ENCODE results near the gene LMX1A. TPM values are rescaled to one million over a fixed set of nuclear protein-coding genes. Genes with fewer than 3 reads are reported as not detected.

The LMX1A gene
- total RNA-seq, 1 donor from 2014 or later = not detected

DNA sequence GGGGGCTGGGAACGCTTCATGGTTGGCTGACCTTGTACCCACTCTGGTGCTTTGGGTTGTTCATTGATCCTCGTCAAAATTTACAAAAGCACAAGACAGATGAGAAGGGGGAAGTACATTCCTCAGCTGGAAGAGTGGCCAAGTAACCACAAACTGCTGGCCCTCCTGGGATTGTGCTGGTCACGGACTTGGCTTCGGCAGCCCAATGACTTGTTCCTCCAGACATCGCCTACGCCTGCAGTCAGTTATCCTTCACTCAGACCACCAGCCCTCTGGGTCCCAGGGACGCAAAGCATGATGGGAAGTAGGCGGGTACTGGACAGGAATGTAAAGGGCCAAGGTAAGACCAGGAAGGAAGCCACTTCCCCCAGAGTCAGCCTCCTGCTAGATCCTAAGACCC is 53.1 kb downstream of the LMX1A start:
- Histone ChIP-seq H3K9me3 (no peaks in the 10 kb centered on the region), H3K4me1 (no peaks in the 10 kb centered on the region), H3K27ac (no peak overlapping the region), H3K4me3 (no peak overlapping the region), H3K27me3 (no peaks in the 10 kb centered on the region), H3K36me3 (no peaks in the 10 kb centered on the region)
- intact Hi-C loops (cut with DNase I) = no loop called here
- no peak for DNase-seq (ENCODE audit: extremely low spot score in 2 of 2)
- no peak for TF ChIP-seq POLR2AphosphoS5 (IDR thresholded peaks at IDR 0.05; ENCODE audit: insufficient read depth in 1 of 2, low read depth in 1 of 2)
- no peak for TF ChIP-seq POLR2A (IDR thresholded peaks at IDR 0.05)

DNA sequence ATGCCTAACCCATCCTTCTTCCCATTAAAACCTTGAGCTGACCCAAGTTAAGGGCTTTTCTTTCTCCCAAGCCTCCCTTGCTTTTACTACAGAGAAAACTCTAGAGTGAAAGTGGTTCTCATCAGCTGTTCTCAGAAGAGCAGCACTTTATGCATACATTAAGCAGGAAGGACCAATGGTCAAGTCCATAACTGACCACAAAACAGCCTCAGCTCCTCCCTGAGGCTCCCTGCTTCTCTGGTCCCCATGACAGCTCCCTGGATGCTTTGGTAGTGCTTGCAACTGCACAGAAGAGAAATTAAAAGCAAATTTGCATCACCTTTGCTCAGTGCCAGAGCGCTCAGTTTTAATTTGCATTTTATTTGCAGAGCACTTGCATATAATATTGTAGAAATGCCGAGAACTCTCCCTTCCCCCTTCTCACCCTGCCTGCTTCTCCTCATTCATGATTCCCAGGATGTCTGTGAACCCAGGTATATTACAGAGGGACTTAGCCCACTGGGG is 56.1 kb downstream of the LMX1A start:
- Histone ChIP-seq H3K27me3 (no peaks in the 10 kb centered on the region), H3K9me3 (no peaks in the 10 kb centered on the region), H3K4me1 (no peaks in the 10 kb centered on the region), H3K36me3 (no peaks in the 10 kb centered on the region), H3K27ac (no peak overlapping the region), H3K4me3 (no peak overlapping the region)
- intact Hi-C loops (cut with DNase I) = no loop called here
- DNase-seq (ENCODE audit: extremely low spot score in 2 of 2) = no peak
- TF ChIP-seq, protein P1, sequence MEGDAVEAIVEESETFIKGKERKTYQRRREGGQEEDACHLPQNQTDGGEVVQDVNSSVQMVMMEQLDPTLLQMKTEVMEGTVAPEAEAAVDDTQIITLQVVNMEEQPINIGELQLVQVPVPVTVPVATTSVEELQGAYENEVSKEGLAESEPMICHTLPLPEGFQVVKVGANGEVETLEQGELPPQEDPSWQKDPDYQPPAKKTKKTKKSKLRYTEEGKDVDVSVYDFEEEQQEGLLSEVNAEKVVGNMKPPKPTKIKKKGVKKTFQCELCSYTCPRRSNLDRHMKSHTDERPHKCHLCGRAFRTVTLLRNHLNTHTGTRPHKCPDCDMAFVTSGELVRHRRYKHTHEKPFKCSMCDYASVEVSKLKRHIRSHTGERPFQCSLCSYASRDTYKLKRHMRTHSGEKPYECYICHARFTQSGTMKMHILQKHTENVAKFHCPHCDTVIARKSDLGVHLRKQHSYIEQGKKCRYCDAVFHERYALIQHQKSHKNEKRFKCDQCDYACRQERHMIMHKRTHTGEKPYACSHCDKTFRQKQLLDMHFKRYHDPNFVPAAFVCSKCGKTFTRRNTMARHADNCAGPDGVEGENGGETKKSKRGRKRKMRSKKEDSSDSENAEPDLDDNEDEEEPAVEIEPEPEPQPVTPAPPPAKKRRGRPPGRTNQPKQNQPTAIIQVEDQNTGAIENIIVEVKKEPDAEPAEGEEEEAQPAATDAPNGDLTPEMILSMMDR (IDR thresholded peaks at IDR 0.05) = no peak
- TF ChIP-seq POLR2AphosphoS5 (IDR thresholded peaks at IDR 0.05; ENCODE audit: insufficient read depth in 1 of 2, low read depth in 1 of 2) = no peak
- no peak for TF ChIP-seq POLR2A (IDR thresholded peaks at IDR 0.05)

DNA sequence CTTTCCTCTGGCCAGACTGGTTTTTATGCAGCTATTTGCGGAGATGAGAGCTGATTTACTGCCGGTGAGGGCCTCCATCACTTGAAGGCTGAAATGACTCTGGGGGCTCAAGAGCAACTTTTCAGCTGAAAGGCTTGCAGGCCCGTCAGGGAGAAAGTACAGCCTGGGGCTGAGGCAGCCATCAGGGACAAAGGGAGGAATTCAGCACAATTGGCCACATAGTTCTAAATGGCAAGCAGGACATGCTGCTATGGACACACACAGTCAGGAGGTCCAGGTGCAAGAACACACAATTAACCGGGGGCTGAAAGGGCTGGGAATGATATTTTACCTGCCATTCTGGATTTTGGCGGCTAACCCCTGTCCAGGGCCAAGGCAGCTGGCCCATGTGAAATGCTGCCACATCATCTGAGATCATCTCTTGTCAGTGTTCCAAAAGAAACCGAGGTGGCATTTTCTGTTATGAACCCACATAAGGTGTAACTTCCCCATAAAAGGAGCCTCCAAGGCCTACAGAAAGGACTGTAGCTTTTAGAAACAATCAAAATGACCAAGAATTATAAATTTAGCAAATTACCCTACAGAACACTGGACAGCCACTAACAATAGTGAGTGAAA is 58.2 kb downstream of the LMX1A start:
- intact Hi-C loops (cut with DNase I) = no loop called here
- DNase-seq (ENCODE audit: extremely low spot score in 2 of 2) = no peak

DNA sequence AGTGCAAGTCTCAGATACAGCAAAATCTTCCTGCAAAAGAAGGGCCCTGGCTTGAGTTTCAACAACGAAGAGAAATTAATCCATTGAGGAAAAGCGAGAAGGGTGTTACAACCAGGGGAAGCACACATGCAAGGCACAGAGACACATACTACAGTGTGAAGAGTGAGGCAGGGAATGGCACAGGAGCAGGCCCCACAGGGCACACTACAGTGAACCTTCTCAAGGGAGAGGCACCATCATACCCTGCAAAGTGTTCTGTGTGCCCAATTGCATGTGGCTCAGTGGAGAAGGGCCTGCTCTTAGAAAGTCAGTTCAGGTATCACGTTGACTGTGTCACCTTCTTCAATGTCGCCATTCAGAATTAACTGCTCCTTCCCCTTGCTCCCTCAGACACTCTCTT is 60.3 kb downstream of the LMX1A start:
- no peaks in the 10 kb centered on the region for H3K27me3 ChIP-seq
- H3K9me3 ChIP-seq = no peaks in the 10 kb centered on the region
- TF ChIP-seq POLR2A (IDR thresholded peaks at IDR 0.05) = no peak
- no peak for TF ChIP-seq POLR2AphosphoS5 (IDR thresholded peaks at IDR 0.05; ENCODE audit: insufficient read depth in 1 of 2, low read depth in 1 of 2)
- TF ChIP-seq, protein P1 (IDR thresholded peaks at IDR 0.05) = no peak
- no peaks in the 10 kb centered on the region for H3K4me1 ChIP-seq
- intact Hi-C loops (cut with DNase I) = no loop called here
- no peak for DNase-seq (ENCODE audit: extremely low spot score in 2 of 2)
- H3K27ac ChIP-seq = no peak overlapping the region
- no peak overlapping the region for H3K4me3 ChIP-seq
- no peaks in the 10 kb centered on the region for H3K36me3 ChIP-seq

More for the DNA sequence above, 58.2 kb downstream of the LMX1A start:
- no peaks in the 10 kb centered on the region for H3K27me3 ChIP-seq
- H3K36me3 ChIP-seq = no peaks in the 10 kb centered on the region
- no peak overlapping the region for H3K27ac ChIP-seq
- no peak for TF ChIP-seq POLR2A (IDR thresholded peaks at IDR 0.05)
- TF ChIP-seq POLR2AphosphoS5 (IDR thresholded peaks at IDR 0.05; ENCODE audit: insufficient read depth in 1 of 2, low read depth in 1 of 2) = no peak
- TF ChIP-seq, protein P1 (IDR thresholded peaks at IDR 0.05) = no peak
- H3K4me3 ChIP-seq = no peak overlapping the region
- no peaks in the 10 kb centered on the region for H3K9me3 ChIP-seq
- no peaks in the 10 kb centered on the region for H3K4me1 ChIP-seq

DNA sequence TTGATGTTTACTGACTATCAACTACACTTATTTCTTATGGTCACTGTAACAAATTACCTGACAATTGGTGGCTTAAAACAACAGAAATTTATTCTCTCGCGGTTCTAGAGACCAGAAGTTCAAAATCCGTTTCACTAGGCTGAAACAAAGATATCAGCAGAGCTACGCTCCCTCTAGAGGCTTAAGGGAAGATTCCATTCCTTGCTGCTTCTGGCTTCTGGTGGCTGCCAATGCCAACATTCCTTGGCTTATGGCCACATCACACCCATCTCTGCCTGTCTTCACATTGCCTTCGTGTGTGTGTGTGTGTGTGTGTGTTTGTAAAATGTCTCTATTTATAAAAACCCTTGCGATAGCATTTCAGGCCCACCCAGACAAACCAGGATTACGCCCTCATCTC is 66.4 kb downstream of the LMX1A start:
- H3K36me3 ChIP-seq = no peaks in the 10 kb centered on the region
- no peaks in the 10 kb centered on the region for H3K4me1 ChIP-seq
- TF ChIP-seq POLR2AphosphoS5 (IDR thresholded peaks at IDR 0.05; ENCODE audit: insufficient read depth in 1 of 2, low read depth in 1 of 2) = no peak
- TF ChIP-seq, protein P1 (IDR thresholded peaks at IDR 0.05) = no peak
- no peak overlapping the region for H3K4me3 ChIP-seq
- no peak for DNase-seq (ENCODE audit: extremely low spot score in 2 of 2)
- no peak overlapping the region for H3K27ac ChIP-seq
- intact Hi-C loops (cut with DNase I) = no loop called here
- H3K9me3 ChIP-seq = no peaks in the 10 kb centered on the region
- H3K27me3 ChIP-seq = no peaks in the 10 kb centered on the region
